Panc1 (cell line): ENCODE data around the gene SGPL1. TPM values are rescaled to one million over a fixed set of nuclear protein-coding genes. Genes with fewer than 3 reads are reported as not detected.

Experiments used
- ATAC-seq: fragments of 200-7000 bp; cut with Tn5 transposase; 2 replicates; pipeline ENCODE4 v1.9.1; 2020; ENCODE audit warnings: mild to moderate bottlenecking, moderate library complexity
- BruUV-seq: library from RNA; stranded (reverse); fragments of 400-500 nt; replicated peaks from 2 replicates; lab custom pipeline; 2021; lab: Mats Ljungman, UMichigan
- CTCF ChIA-PET: fragments of 300-600 bp; sonication (Branson Sonifier 250); formaldehyde crosslinking; loops from one replicate; lab custom pipeline; 2022; ENCODE audit warnings: antibody characterized with exemption; lab: Charles Lee
- POLR2A ChIA-PET: fragments of 300-600 bp; sonication (Branson Sonifier 250); formaldehyde crosslinking; loops from one replicate; lab custom pipeline; 2022; ENCODE audit warnings: antibody characterized with exemption; lab: Charles Lee
- DNase-seq: peaks from one replicate; pipeline ENCODE4 v3.0.0-alpha.2; 2010; ENCODE audit warnings: low read depth, low spot score
- H3K27ac ChIP-seq: 2 replicates; pipeline ENCODE4 v1.5.1; 2011; ENCODE audit warnings: mild to moderate bottlenecking, low read length, inconsistent platforms
- H3K27me3 ChIP-seq: fragments of 200-500 bp; sonication (Bioruptor generic); 2 replicates; pipeline ENCODE4 v1.6.0; 2014; ENCODE audit warnings: low read length, inconsistent platforms; ENCODE audit not compliant: control insufficient read depth, insufficient read depth
- H3K36me3 ChIP-seq: fragments of 200-500 bp; sonication (Bioruptor generic); 2 replicates; pipeline ENCODE4 v1.5.1; 2014; ENCODE audit warnings: inconsistent platforms, mild to moderate bottlenecking, low read length, moderate library complexity; ENCODE audit not compliant: control insufficient read depth, insufficient read depth
- H3K4me1 ChIP-seq: 2 replicates; pipeline ENCODE4 v1.5.1; 2011; ENCODE audit warnings: inconsistent platforms, mild to moderate bottlenecking, low read length, moderate library complexity; ENCODE audit not compliant: control insufficient read depth, insufficient read depth
- H3K4me3 ChIP-seq, 2 experiments: 2 replicates each; pipeline ENCODE4 v1.5.1; 2011 to 2012; ENCODE audit warnings: low read depth in 2 of 2, low read length in 2 of 2, mild to moderate bottlenecking in 2 of 2, inconsistent platforms in 1 of 2, moderate library complexity in 1 of 2
- H3K9me3 ChIP-seq: fragments of 200-500 bp; sonication (Bioruptor generic); 2 replicates; pipeline ENCODE4 v1.5.1; 2014; ENCODE audit warnings: low read depth, mild to moderate bottlenecking, inconsistent platforms, low read length, moderate library complexity; ENCODE audit not compliant: control insufficient read depth, insufficient read depth
- POLR2AphosphoS5 ChIP-seq: IDR thresholded peaks from 2 replicates; pipeline ENCODE4 v1.6.1; 2012; ENCODE audit warnings: mild to moderate bottlenecking, low read depth, low read length, moderate library complexity
- SIN3A ChIP-seq: IDR thresholded peaks from 2 replicates; pipeline ENCODE4 v1.6.1; 2012; ENCODE audit warnings: low read depth, mild to moderate bottlenecking, low read length, moderate library complexity, borderline replicate concordance; ENCODE audit not compliant: insufficient read depth
- TCF7L2 ChIP-seq: IDR thresholded peaks from 2 replicates; pipeline ENCODE4 v1.6.1; 2011; ENCODE audit warnings: mild to moderate bottlenecking, low read depth, low read length, inconsistent platforms
- in situ Hi-C: cut with HindIII; loops from 2 replicates; pipeline ENCODE4 v1.10.0; 2016; ENCODE audit warnings: low sequenced_read_pairs, low pct_unique_long_range_greater_than_20kb
- intact Hi-C: fragments of 100-400 bp; cut with micrococcal nuclease; formaldehyde crosslinking; loops from one replicate; pipeline ENCODE4 v1.10.0; 2022; ENCODE audit not compliant: unreplicated experiment
- total RNA-seq: library from RNA; stranded (reverse); gene quantifications from one replicate; pipeline ENCODE4 v1.2.1, GENCODE V29; 2021; ENCODE audit not compliant: unreplicated experiment
- TF ChIP-seq, protein P1 (sequence below), 2 experiments: IDR thresholded peaks; 2 replicates each; pipeline ENCODE4 v1.6.1; 2011 to 2012; ENCODE audit warnings: low read depth in 2 of 2, control low read depth in 1 of 2, low read length in 1 of 2, mild to moderate bottlenecking in 1 of 2, moderate library complexity in 1 of 2; ENCODE audit not compliant: insufficient read depth in 1 of 2
- TF ChIP-seq, protein P2 (sequence below): fragments of 450-650 bp; IDR thresholded peaks from 2 replicates; pipeline ENCODE4 v1.5.1; 2017; ENCODE audit warnings: mild to moderate bottlenecking

The SGPL1 gene
- total RNA-seq, 1 experiment from 2014 or later, result 103 TPM

DNA sequence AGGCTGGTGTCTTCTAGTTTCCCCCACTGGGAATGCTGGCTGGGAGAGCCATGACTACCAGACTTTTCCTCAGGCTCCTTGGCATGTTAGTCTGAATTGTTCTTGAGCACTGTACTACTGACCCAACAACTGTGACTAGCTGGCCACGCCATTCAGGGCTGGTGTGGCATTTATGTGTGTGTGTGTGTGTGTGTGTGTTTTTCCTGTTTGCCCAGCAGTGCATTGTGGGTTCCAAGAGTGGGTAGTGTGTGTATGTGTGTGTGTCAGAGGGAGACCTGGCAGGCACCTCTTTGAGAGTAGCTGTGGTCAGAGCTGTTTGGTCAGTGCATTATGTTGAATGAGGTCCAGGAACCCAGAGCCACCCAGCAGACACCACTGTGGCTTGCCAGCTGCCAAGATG lies 63.5 kb downstream of the SGPL1 start:
- ATAC-seq, result 0 out of 2 replicates have a peak, but pooled peaks have one; percentile 33
- no TSS peak for BruUV-seq
- CTCF ChIA-PET, result no interaction called here
- POLR2A ChIA-PET, result no interaction called here
- H3K27me3 ChIP-seq, result no peaks in the 10 kb centered on the region
- intact Hi-C loops, result no loop called here
- TF ChIP-seq, protein P1, sequence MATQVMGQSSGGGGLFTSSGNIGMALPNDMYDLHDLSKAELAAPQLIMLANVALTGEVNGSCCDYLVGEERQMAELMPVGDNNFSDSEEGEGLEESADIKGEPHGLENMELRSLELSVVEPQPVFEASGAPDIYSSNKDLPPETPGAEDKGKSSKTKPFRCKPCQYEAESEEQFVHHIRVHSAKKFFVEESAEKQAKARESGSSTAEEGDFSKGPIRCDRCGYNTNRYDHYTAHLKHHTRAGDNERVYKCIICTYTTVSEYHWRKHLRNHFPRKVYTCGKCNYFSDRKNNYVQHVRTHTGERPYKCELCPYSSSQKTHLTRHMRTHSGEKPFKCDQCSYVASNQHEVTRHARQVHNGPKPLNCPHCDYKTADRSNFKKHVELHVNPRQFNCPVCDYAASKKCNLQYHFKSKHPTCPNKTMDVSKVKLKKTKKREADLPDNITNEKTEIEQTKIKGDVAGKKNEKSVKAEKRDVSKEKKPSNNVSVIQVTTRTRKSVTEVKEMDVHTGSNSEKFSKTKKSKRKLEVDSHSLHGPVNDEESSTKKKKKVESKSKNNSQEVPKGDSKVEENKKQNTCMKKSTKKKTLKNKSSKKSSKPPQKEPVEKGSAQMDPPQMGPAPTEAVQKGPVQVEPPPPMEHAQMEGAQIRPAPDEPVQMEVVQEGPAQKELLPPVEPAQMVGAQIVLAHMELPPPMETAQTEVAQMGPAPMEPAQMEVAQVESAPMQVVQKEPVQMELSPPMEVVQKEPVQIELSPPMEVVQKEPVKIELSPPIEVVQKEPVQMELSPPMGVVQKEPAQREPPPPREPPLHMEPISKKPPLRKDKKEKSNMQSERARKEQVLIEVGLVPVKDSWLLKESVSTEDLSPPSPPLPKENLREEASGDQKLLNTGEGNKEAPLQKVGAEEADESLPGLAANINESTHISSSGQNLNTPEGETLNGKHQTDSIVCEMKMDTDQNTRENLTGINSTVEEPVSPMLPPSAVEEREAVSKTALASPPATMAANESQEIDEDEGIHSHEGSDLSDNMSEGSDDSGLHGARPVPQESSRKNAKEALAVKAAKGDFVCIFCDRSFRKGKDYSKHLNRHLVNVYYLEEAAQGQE (IDR thresholded peaks at IDR 0.05; ENCODE audit: insufficient read depth in 1 of 2, low read depth in 2 of 2, low read length in 1 of 2), result no peak
- TF ChIP-seq POLR2AphosphoS5 (no peak), SIN3A (no peak), TCF7L2 (no peak)
- TF ChIP-seq, protein P2, sequence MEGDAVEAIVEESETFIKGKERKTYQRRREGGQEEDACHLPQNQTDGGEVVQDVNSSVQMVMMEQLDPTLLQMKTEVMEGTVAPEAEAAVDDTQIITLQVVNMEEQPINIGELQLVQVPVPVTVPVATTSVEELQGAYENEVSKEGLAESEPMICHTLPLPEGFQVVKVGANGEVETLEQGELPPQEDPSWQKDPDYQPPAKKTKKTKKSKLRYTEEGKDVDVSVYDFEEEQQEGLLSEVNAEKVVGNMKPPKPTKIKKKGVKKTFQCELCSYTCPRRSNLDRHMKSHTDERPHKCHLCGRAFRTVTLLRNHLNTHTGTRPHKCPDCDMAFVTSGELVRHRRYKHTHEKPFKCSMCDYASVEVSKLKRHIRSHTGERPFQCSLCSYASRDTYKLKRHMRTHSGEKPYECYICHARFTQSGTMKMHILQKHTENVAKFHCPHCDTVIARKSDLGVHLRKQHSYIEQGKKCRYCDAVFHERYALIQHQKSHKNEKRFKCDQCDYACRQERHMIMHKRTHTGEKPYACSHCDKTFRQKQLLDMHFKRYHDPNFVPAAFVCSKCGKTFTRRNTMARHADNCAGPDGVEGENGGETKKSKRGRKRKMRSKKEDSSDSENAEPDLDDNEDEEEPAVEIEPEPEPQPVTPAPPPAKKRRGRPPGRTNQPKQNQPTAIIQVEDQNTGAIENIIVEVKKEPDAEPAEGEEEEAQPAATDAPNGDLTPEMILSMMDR, result no peak
- H3K36me3 ChIP-seq, result peaks cover 2% of the 10 kb centered on the region; the same call in 1 of the 2 replicates
- H3K9me3 ChIP-seq, result no peaks in the 10 kb centered on the region
- DNase-seq, result no peak
- in situ Hi-C loops, result no loop called here
- no peak overlapping the region for H3K27ac ChIP-seq
- no peaks in the 10 kb centered on the region for H3K4me1 ChIP-seq
- no peak overlapping the region for H3K4me3 ChIP-seq

DNA sequence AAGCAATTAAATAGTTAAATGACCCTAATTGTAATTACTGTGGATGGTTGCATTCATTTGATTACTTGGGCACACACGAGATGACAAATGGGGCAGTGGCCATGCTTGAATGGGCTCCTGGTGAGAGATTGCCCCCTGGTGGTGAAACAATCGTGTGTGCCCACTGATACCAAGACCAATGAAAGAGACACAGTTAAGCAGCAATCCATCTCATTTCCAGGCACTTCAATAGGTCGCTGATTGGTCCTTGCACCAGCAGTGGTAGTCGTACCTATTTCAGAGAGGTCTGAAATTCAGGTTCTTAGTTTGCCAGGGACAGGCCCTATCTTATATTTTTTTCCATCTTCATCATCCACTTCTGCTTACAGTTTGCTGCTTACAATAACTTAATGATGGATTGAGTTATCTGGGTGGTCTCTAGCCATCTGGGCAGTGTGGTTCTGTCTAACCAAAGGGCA lies 64.4 kb downstream of the SGPL1 start:
- ChIA-PET CTCF (interaction anchor here (1.0 kb wide), 1 partner anchor 16 kb away, joined by 3 read pairs; no protein-coding TSS in a partner anchor), POLR2A (no interaction called here)
- no TSS peak for BruUV-seq
- intact Hi-C loops (loop anchor here (2.0 to 10.0 kb wide), 5 partner anchors 65 to 415 kb away; partner anchors contain the start of gene SGPL1), in situ Hi-C loops (no loop called here)
- TF ChIP-seq, protein P1 (IDR thresholded peaks at IDR 0.05; ENCODE audit: insufficient read depth in 1 of 2, low read depth in 2 of 2, low read length in 1 of 2), result no peak
- TF ChIP-seq POLR2AphosphoS5 (no peak), TCF7L2 (no peak), SIN3A (no peak)
- TF ChIP-seq, protein P2, result peak; percentile 97
- Histone ChIP-seq H3K27ac (no peak overlapping the region), H3K27me3 (no peaks in the 10 kb centered on the region), H3K4me1 (no peaks in the 10 kb centered on the region), H3K36me3 (peaks cover 2% of the 10 kb centered on the region; the same call in 1 of the 2 replicates), H3K4me3 (no peak overlapping the region), H3K9me3 (no peaks in the 10 kb centered on the region)
- ATAC-seq (peak; percentile 96), DNase-seq (peak; percentile 61)
